ENCODE measurements around the gene SHC4.
"Not testable (repeated sequence)": the region's sequence is repeated elsewhere in the genome, so short reads cannot be mapped to it uniquely, and the experiment has no call there.

Gene SHC4

GRCh38 chr15:48792408-48792807 is 171.3 kb downstream of the SHC4 start:
- no peak for TF ChIP-seq CTCF (IDR thresholded peaks at IDR 0.05; ENCODE audit: low read depth, low read length, missing control alignments)
- DNase-seq (ENCODE audit: extremely low read depth, low read depth): no peak
- H3K4me3 ChIP-seq (replicated peaks; ENCODE audit: low read depth, low read length): no peak overlapping the region

- not testable (repeated sequence) for DNase-seq (ENCODE audit: extremely low read depth, low read depth); H3K4me3 ChIP-seq (replicated peaks; ENCODE audit: low read depth, low read length)
Observed at GRCh38 chr15:48790466-48791115, 173.1 kb downstream of the SHC4 start.

- no peak for TF ChIP-seq CTCF (IDR thresholded peaks at IDR 0.05; ENCODE audit: low read depth, low read length, missing control alignments)
- DNase-seq (ENCODE audit: extremely low read depth, low read depth): no peak
- no peak overlapping the region for H3K4me3 ChIP-seq (replicated peaks; ENCODE audit: low read depth, low read length)
Observed at GRCh38 chr15:48785712-48786111, 178.0 kb downstream of the SHC4 start.

GRCh38 chr15:48785195-48785594 is 178.5 kb downstream of the SHC4 start:
- no peak for DNase-seq (ENCODE audit: extremely low read depth, low read depth)
- no peak for TF ChIP-seq CTCF (IDR thresholded peaks at IDR 0.05; ENCODE audit: low read depth, low read length, missing control alignments)
- H3K4me3 ChIP-seq (replicated peaks; ENCODE audit: low read depth, low read length): no peak overlapping the region

- no peak for TF ChIP-seq CTCF (IDR thresholded peaks at IDR 0.05; ENCODE audit: low read depth, low read length, missing control alignments)
- no peak overlapping the region for H3K4me3 ChIP-seq (replicated peaks; ENCODE audit: low read depth, low read length)
- DNase-seq (ENCODE audit: extremely low read depth, low read depth): no peak
Observed at GRCh38 chr15:48784756-48785155, 179.0 kb downstream of the SHC4 start.

GRCh38 chr15:48782911-48783310 is 180.8 kb downstream of the SHC4 start:
- no peak for TF ChIP-seq CTCF (IDR thresholded peaks at IDR 0.05; ENCODE audit: low read depth, low read length, missing control alignments)
- no peak for DNase-seq (ENCODE audit: extremely low read depth, low read depth)
- no peak overlapping the region for H3K4me3 ChIP-seq (replicated peaks; ENCODE audit: low read depth, low read length)

GRCh38 chr15:48781481-48782081 is 182.1 kb downstream of the SHC4 start:
- no peak for DNase-seq (ENCODE audit: extremely low read depth, low read depth)
- H3K4me3 ChIP-seq (replicated peaks; ENCODE audit: low read depth, low read length): no peak overlapping the region
- no peak for TF ChIP-seq CTCF (IDR thresholded peaks at IDR 0.05; ENCODE audit: low read depth, low read length, missing control alignments)

Measured in HFF-Myc (cell line).